Ovary (tissue), 9 donors: ENCODE results near the gene HTR3B. TPM values are rescaled to one million over a fixed set of nuclear protein-coding genes. Genes with fewer than 3 reads are reported as not detected.
"Not testable (repeated sequence)": the region's sequence is repeated elsewhere in the genome, so short reads cannot be mapped to it uniquely, and the experiment has no call there.

Experiments used
- DNase-seq, 5 donors: peaks; one replicate each; pipeline ENCODE4 v3.0.0-alpha.2; 2019 to 2020
- H3K27ac ChIP-seq, 2 donors: fragments of 200-600 bp; one replicate each; pipeline versions ENCODE4 v1.5.1 to v1.8.0; 2019 to 2022
- H3K27me3 ChIP-seq: fragments of 200-600 bp; one replicate; pipeline ENCODE4 v1.8.0; 2022
- H3K36me3 ChIP-seq: fragments of 200-600 bp; sonication (generic); one replicate; pipeline ENCODE4 v1.5.1; 2019
- H3K4me1 ChIP-seq: one replicate; pipeline ENCODE4 v1.8.1; 2013; ENCODE audit warnings: mild to moderate bottlenecking, moderate library complexity; ENCODE audit not compliant: insufficient read depth
- H3K4me3 ChIP-seq: fragments of 200-600 bp; sonication (generic); one replicate; pipeline ENCODE4 v1.5.1; 2017
- H3K9me3 ChIP-seq, 2 donors: fragments of 200-600 bp in 1 of 2; sonication (generic) in 1 of 2; one replicate each; pipeline versions ENCODE4 v1.5.1 to v1.8.1; 2013 to 2019; ENCODE audit warnings: mild to moderate bottlenecking in 1 of 2, moderate library complexity in 1 of 2
- CTCF ChIP-seq, 3 donors: fragments of 450-650 bp in 2 of 3; fragments of 200-600 bp in 1 of 3; IDR thresholded peaks; one replicate each; pipeline versions ENCODE4 v1.5.1 to v1.8.0; 2016 to 2022; ENCODE audit warnings: antibody characterized with exemption in 3 of 3, mild to moderate bottlenecking in 1 of 3
- EP300 ChIP-seq: sonication (generic); formaldehyde crosslinking; IDR thresholded peaks from one replicate; pipeline ENCODE4 v1.6.1; 2017; ENCODE audit warnings: antibody characterized with exemption
- POLR2A ChIP-seq: fragments of 450-650 bp; IDR thresholded peaks from one replicate; pipeline ENCODE4 v1.6.1; 2017; ENCODE audit warnings: antibody characterized with exemption, mild to moderate bottlenecking, moderate library complexity
- WGBS, 3 donors: extraction: QIAGEN DNeasy Blood & Tissue Kit in 1 of 3; methylation state at CpG; one replicate each; pipeline versions ENCODE4 v1.1.5 to v1.1.7; 2013 to 2017; 5-methylcytosine and 5-hydroxymethylcytosine counted together
- intact Hi-C, 4 donors: fragments of 100-400 bp; cut with DNase I; formaldehyde crosslinking; loops; one replicate each; pipeline versions ENCODE4 v1.11.0 to v1.15.1; 2022 to 2023
- polyA plus RNA-seq, 2 donors: library from polyadenylated mRNA; stranded (reverse); fragments of 200-250 nt in 1 of 2; fragments of 350-450 nt in 1 of 2; fragmentation: Illumina TruSeq in 1 of 2; extraction: RNeasy Lipid Tissue Mini Kit (QIAGEN cat#74804) in 1 of 2; gene quantifications; one replicate each; pipeline ENCODE4 v1.2.3, GENCODE V29; 2013 to 2014
- total RNA-seq, 7 donors: library from RNA; depleted of rRNA in 2 of 7; stranded (reverse); fragments of >200 nt in 2 of 7; fragmentation: NEBNext Ultra II Directional in 3 of 7; extraction: Animal tissue kit (Norgen Biotek cat#: 25700) in 3 of 7; gene quantifications; one replicate each; pipeline versions ENCODE4 v1.1.0 to v1.2.4, GENCODE V29; 2016 to 2023
- donor health status: DM: no; HTN: no; CAD: no; lungs with moderate emphysema.
- donor health status: DM: no; HTN: no; CAD: no.
- donor health status: Bipolar disorder and iron deficiency.
- donor health status: DM: yes; HTN: yes; CAD: no.
- donor health status: DM: no; HTN: no; CAD: no.
- donor health status: DM: yes; HTN: yes; CAD: no.

The HTR3B gene
- total and polyA plus RNA-seq, 9 donors = not detected

- no peak for DNase-seq
- Histone ChIP-seq H3K4me1 (no peaks in the 10 kb centered on the region), H3K27me3 (no peaks in the 10 kb centered on the region), H3K27ac (no peak overlapping the region), H3K9me3 (no peaks in the 10 kb centered on the region), H3K4me3 (no peak overlapping the region), H3K36me3 (no peaks in the 10 kb centered on the region)
- 60 to 72% (median 62%) methylated on average over 4 of the region's 4 CpGs for WGBS, 3 donors
- TF ChIP-seq EP300 (no peak), CTCF (IDR thresholded peaks at IDR 0.05) (no peak), POLR2A (no peak)
- intact Hi-C loops = no loop called here
These were observed 30.2 kb downstream of the HTR3B start for GRCh38 chr11:113934761-113935160.

GRCh38 chr11:113935858-113936257, 31.3 kb downstream of the HTR3B start:
- no peak overlapping the region for H3K27ac ChIP-seq
- H3K4me3 ChIP-seq = no peak overlapping the region
- no peaks in the 10 kb centered on the region for H3K36me3 ChIP-seq
- WGBS, 3 donors = 38 to 57% (median 44%) methylated on average over 4 of the region's 4 CpGs
- no peaks in the 10 kb centered on the region for H3K27me3 ChIP-seq
- no peak for DNase-seq
- intact Hi-C loops = no loop called here
- TF ChIP-seq EP300 (no peak), POLR2A (no peak), CTCF (IDR thresholded peaks at IDR 0.05) (no peak)
- H3K4me1 ChIP-seq = no peaks in the 10 kb centered on the region
- no peaks in the 10 kb centered on the region for H3K9me3 ChIP-seq

- H3K27ac ChIP-seq = no peak overlapping the region
- no peaks in the 10 kb centered on the region for H3K9me3 ChIP-seq
- WGBS, 3 donors = 62 to 78% (median 64%) methylated on average over 3 of the region's 3 CpGs
- no peak for TF ChIP-seq POLR2A
- no peak for TF ChIP-seq CTCF (IDR thresholded peaks at IDR 0.05)
- TF ChIP-seq EP300 = no peak
- no peaks in the 10 kb centered on the region for H3K27me3 ChIP-seq
- H3K36me3 ChIP-seq = no peaks in the 10 kb centered on the region
- intact Hi-C loops = no loop called here
- H3K4me1 ChIP-seq = no peaks in the 10 kb centered on the region
- no peak for DNase-seq
- H3K4me3 ChIP-seq = no peak overlapping the region
These were observed 33.3 kb downstream of the HTR3B start for GRCh38 chr11:113937918-113938317.

- H3K27me3 ChIP-seq = no peaks in the 10 kb centered on the region
- no peaks in the 10 kb centered on the region for H3K4me1 ChIP-seq
- 93 to 96% (median 95%) methylated on average over 8 of the region's 8 CpGs for WGBS, 3 donors
- H3K27ac ChIP-seq = no peak overlapping the region
- no peaks in the 10 kb centered on the region for H3K36me3 ChIP-seq
- no peaks in the 10 kb centered on the region for H3K9me3 ChIP-seq
- no peak for DNase-seq
- H3K4me3 ChIP-seq = no peak overlapping the region
- intact Hi-C loops = no loop called here
- no peak for TF ChIP-seq CTCF (IDR thresholded peaks at IDR 0.05)
- no peak for TF ChIP-seq POLR2A
These were observed 37.7 kb downstream of the HTR3B start for GRCh38 chr11:113942256-113942655.

GRCh38 chr11:113946162-113946561, 41.6 kb downstream of the HTR3B start:
- H3K9me3 ChIP-seq, DNase-seq, H3K36me3 ChIP-seq, H3K27me3 ChIP-seq, intact Hi-C loops, H3K4me1 ChIP-seq, H3K4me3 ChIP-seq, H3K27ac ChIP-seq: not testable (repeated sequence)
- WGBS, 3 donors = 68 to 78% (median 75%) methylated on average over 2 of the region's 2 CpGs
